B cell (primary cell): Measurements from ENCODE around the gene PACSIN3. TPM values are rescaled to one million over a fixed set of nuclear protein-coding genes. Genes with fewer than 3 reads are reported as not detected.
"Not testable (repeated sequence)": the region's sequence is repeated elsewhere in the genome, so short reads cannot be mapped to it uniquely, and the experiment has no call there.

Source experiments
- ATAC-seq: fragments of 200-7000 bp; cut with Tn5 transposase; one replicate; pipeline ENCODE4 v1.10.0; 2021; ENCODE audit warnings: low read depth, mild to moderate bottlenecking, moderate number of reproducible peaks, moderate library complexity
- CTCF ChIA-PET: fragments of 350-600 bp; sonication (Branson Sonifier 250); formaldehyde crosslinking; loops from one replicate; lab custom pipeline; 2021; ENCODE audit warnings: antibody characterized with exemption, inconsistent platforms; lab: Charles Lee
- POLR2A ChIA-PET: fragments of 350-600 bp; sonication (Branson Sonifier 250); formaldehyde crosslinking; loops from one replicate; lab custom pipeline; 2021; ENCODE audit warnings: antibody characterized with exemption; lab: Charles Lee
- DNase-seq: peaks from one replicate; pipeline ENCODE4 v3.0.0; 2013
- H2AFZ ChIP-seq: 2 replicates; pipeline ENCODE4 v1.6.1; 2012; ENCODE audit warnings: mild to moderate bottlenecking, low read depth, low read length; ENCODE audit not compliant: insufficient read depth, poor library complexity, severe bottlenecking
- H3K27ac ChIP-seq, 2 donors: 1 replicate in 1 of 2; 2 replicates in 1 of 2; pipeline ENCODE4 v1.5.1; 2012 to 2013; ENCODE audit warnings: low read length in 2 of 2, mild to moderate bottlenecking in 2 of 2, moderate library complexity in 1 of 2
- H3K27me3 ChIP-seq, 4 experiments: fragments of 200-600 bp in 1 of 4; sonication (generic) in 1 of 4; replicated peaks in 1 of 4; 1 replicate in 2 of 4; 2 replicates in 2 of 4; pipeline versions ENCODE4 v1.6.1 to v1.7.0; 2013 to 2016; ENCODE audit warnings: low read length in 3 of 4, mild to moderate bottlenecking in 2 of 4, mixed read lengths in 1 of 4, moderate library complexity in 1 of 4; ENCODE audit not compliant: insufficient read depth in 4 of 4, control insufficient read depth in 3 of 4; ENCODE audit errors: control extremely low read depth in 1 of 4
- H3K36me3 ChIP-seq, 2 experiments: replicated peaks in 1 of 2; 1 replicate in 1 of 2; 2 replicates in 1 of 2; pipeline versions ENCODE4 v1.6.1 to v1.7.1; 2013; ENCODE audit warnings: low read length in 1 of 2; ENCODE audit not compliant: insufficient read depth in 2 of 2, control insufficient read depth in 1 of 2; ENCODE audit errors: control extremely low read depth in 1 of 2, extremely low read depth in 1 of 2
- H3K4me1 ChIP-seq, 2 donors: fragments of 200-600 bp in 1 of 2; sonication (generic) in 1 of 2; 1 replicate in 1 of 2; 2 replicates in 1 of 2; pipeline versions ENCODE4 v1.5.1 to v1.6.1; 2013 to 2017; ENCODE audit warnings: low read length in 2 of 2; ENCODE audit not compliant: control insufficient read depth in 2 of 2, insufficient read depth in 2 of 2
- H3K4me2 ChIP-seq: replicated peaks from 2 replicates; pipeline ENCODE3; 2012; ENCODE audit warnings: mild to moderate bottlenecking, low read depth, low read length; ENCODE audit not compliant: poor library complexity, severe bottlenecking
- H3K4me3 ChIP-seq, 5 experiments: fragments of 200-600 bp in 1 of 5; sonication (generic) in 1 of 5; 1 replicate in 3 of 5; 2 replicates in 2 of 5; pipeline versions ENCODE4 v1.5.1 to v1.7.0; 2011 to 2016; ENCODE audit warnings: low read length in 4 of 5, mild to moderate bottlenecking in 4 of 5, low read depth in 2 of 5, control low read depth in 1 of 5, moderate library complexity in 1 of 5; ENCODE audit not compliant: insufficient read depth in 1 of 5; ENCODE audit errors: control extremely low read depth in 1 of 5, extremely low read depth in 1 of 5
- H3K79me2 ChIP-seq: fragments of 200-600 bp; sonication (generic); one replicate; pipeline ENCODE4 v1.6.0; 2016; ENCODE audit warnings: low read length; ENCODE audit not compliant: control insufficient read depth, insufficient read depth
- H3K9ac ChIP-seq: fragments of 200-600 bp; sonication (generic); 2 replicates; pipeline ENCODE4 v1.6.1; 2017; ENCODE audit warnings: mild to moderate bottlenecking, low read length, moderate library complexity
- H3K9me3 ChIP-seq, 3 donors: one replicate each; pipeline versions ENCODE4 v1.6.1 to v1.7.1; 2013; ENCODE audit warnings: low read length in 2 of 3; ENCODE audit not compliant: control insufficient read depth in 2 of 3, insufficient read depth in 1 of 3; ENCODE audit errors: control extremely low read depth in 1 of 3
- H4K20me1 ChIP-seq: 2 replicates; pipeline ENCODE4 v1.6.0; 2012; ENCODE audit warnings: mild to moderate bottlenecking, low read length; ENCODE audit not compliant: insufficient read depth, control insufficient read depth, poor library complexity, severe bottlenecking
- H3K27ac Mint-ChIP-seq: one replicate; pipeline ENCODE4 v1.8.0; 2021; ENCODE audit warnings: mixed read lengths
- H3K27me3 Mint-ChIP-seq: one replicate; pipeline ENCODE4 v1.8.0; 2021; ENCODE audit warnings: mixed read lengths
- H3K4me1 Mint-ChIP-seq: one replicate; pipeline ENCODE4 v1.8.0; 2021; ENCODE audit warnings: mixed read lengths
- H3K4me3 Mint-ChIP-seq: one replicate; pipeline ENCODE4 v1.8.0; 2021; ENCODE audit warnings: mixed read lengths
- H3K9me3 Mint-ChIP-seq: one replicate; pipeline ENCODE4 v1.8.0; 2022; ENCODE audit warnings: mixed read lengths; ENCODE audit not compliant: insufficient read depth
- EZH2 ChIP-seq: IDR thresholded peaks from 2 replicates; pipeline ENCODE4 v1.6.1; 2012; ENCODE audit warnings: borderline replicate concordance, low read depth, mild to moderate bottlenecking, moderate library complexity, low read length; ENCODE audit not compliant: insufficient read depth, poor library complexity, severe bottlenecking
- WGBS: methylation state at CpG from one replicate; pipeline ENCODE4 v1.1.5; 2013; ENCODE audit warnings: missing lambda C conversion rate; ENCODE audit not compliant: insufficient coverage; 5-methylcytosine and 5-hydroxymethylcytosine counted together
- intact Hi-C: fragments of 100-400 bp; cut with micrococcal nuclease; formaldehyde crosslinking; loops from one replicate; pipeline ENCODE4 v1.10.0; 2022
- polyA plus RNA-seq: library from polyadenylated mRNA; depleted of rRNA; stranded (reverse); fragments of >200 nt; gene quantifications from 2 replicates; pipeline ENCODE4 v1.2.3, GENCODE V29; 2012
- total RNA-seq, 2 donors: library from RNA; stranded (reverse); fragments of 120-200 nt in 1 of 2; gene quantifications; 1 replicate in 1 of 2; 2 replicates in 1 of 2; pipeline versions ENCODE4 v1.2.3 to v1.2.4, GENCODE V29; 2013 to 2022
- TF ChIP-seq, protein P1 (sequence below): fragments of 200-600 bp; IDR thresholded peaks from one replicate; pipeline ENCODE4 v1.8.0; 2022; ENCODE audit warnings: antibody characterized with exemption, mild to moderate bottlenecking

Gene PACSIN3
- total and polyA plus RNA-seq, 2 donors (not counting 1 experiment from before 2014, with no cell fraction given) = 2.1 TPM; not detected in 1

DNA sequence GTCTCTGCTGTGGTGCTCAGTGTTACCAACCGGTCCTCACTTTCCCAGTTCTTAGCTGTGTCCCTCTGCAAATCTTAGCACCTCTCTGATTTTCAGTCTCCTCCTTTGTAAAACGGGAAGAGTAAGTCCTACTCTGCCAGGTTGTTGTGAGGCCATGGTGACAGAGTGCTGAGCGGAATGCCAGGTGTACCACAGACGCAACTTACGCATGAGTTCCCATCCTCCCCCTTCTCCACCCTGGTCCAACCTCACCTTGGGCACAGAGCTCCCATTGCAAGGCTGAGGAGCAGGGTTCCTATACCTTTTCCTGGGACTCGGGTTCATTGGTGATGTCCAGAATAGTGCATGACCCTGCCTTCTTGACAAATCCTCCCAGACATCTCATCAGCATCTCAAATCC, 21.2 kb upstream of the PACSIN3 start:
- H3K4me3 ChIP-seq = no peak overlapping the region
- TF ChIP-seq EZH2 = no peak
- TF ChIP-seq, protein P1, sequence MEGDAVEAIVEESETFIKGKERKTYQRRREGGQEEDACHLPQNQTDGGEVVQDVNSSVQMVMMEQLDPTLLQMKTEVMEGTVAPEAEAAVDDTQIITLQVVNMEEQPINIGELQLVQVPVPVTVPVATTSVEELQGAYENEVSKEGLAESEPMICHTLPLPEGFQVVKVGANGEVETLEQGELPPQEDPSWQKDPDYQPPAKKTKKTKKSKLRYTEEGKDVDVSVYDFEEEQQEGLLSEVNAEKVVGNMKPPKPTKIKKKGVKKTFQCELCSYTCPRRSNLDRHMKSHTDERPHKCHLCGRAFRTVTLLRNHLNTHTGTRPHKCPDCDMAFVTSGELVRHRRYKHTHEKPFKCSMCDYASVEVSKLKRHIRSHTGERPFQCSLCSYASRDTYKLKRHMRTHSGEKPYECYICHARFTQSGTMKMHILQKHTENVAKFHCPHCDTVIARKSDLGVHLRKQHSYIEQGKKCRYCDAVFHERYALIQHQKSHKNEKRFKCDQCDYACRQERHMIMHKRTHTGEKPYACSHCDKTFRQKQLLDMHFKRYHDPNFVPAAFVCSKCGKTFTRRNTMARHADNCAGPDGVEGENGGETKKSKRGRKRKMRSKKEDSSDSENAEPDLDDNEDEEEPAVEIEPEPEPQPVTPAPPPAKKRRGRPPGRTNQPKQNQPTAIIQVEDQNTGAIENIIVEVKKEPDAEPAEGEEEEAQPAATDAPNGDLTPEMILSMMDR = no peak
- no peak overlapping the region for H2AFZ ChIP-seq
- WGBS = 90% methylated on average over 5 of the region's 6 CpGs
- no peaks in the 10 kb centered on the region for H3K79me2 ChIP-seq
- H3K9me3 Mint-ChIP-seq = no peaks in the 10 kb centered on the region
- ChIA-PET POLR2A (interaction anchor here (0.6 kb wide), 1 partner anchor 21 kb away, joined by 4 read pairs; no protein-coding TSS in a partner anchor), CTCF (no interaction called here)
- no peaks in the 10 kb centered on the region for H4K20me1 ChIP-seq
- DNase-seq (no peak), ATAC-seq (no peak)
- no peak overlapping the region for H3K27ac ChIP-seq
- H3K36me3 ChIP-seq = no peaks in the 10 kb centered on the region
- H3K27ac Mint-ChIP-seq = no peak overlapping the region
- no peak overlapping the region for H3K9ac ChIP-seq
- H3K4me1 Mint-ChIP-seq = no peaks in the 10 kb centered on the region
- intact Hi-C loops = no loop called here
- H3K9me3 ChIP-seq = no peaks in the 10 kb centered on the region
- H3K27me3 Mint-ChIP-seq = no peaks in the 10 kb centered on the region
- no peaks in the 10 kb centered on the region for H3K27me3 ChIP-seq
- no peak overlapping the region for H3K4me2 ChIP-seq
- no peaks in the 10 kb centered on the region for H3K4me1 ChIP-seq
- no peak overlapping the region for H3K4me3 Mint-ChIP-seq

DNA sequence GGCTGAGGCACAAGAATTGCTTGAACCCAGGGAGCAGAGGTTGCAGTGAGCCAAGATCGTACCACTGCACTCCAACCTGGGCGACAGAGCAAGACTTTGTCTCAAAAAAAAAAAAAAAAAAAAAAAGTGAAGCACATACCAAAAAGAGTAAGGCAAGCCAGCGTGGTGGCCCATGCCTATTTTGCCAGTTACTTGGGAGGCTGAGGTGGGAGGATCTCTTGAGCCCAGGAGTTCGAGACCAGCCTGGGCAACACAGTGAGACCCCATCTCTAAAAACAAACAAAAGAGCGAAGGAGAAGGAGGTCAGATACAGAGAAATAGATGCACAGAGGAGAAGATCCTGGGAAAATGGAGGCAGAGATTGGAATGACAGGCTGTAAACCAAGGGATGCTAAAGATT, 20.3 kb upstream of the PACSIN3 start:
- H3K4me1 ChIP-seq, ATAC-seq, H3K36me3 ChIP-seq, H2AFZ ChIP-seq, H3K9me3 Mint-ChIP-seq, H3K27ac ChIP-seq, intact Hi-C loops, CTCF ChIA-PET, H3K4me1 Mint-ChIP-seq, H3K9ac ChIP-seq, H3K4me3 Mint-ChIP-seq, H3K27ac Mint-ChIP-seq, H3K4me2 ChIP-seq, H4K20me1 ChIP-seq, H3K4me3 ChIP-seq, H3K27me3 Mint-ChIP-seq, H3K79me2 ChIP-seq, H3K9me3 ChIP-seq, H3K27me3 ChIP-seq, DNase-seq: not testable (repeated sequence)
- WGBS = 60% methylated on average over 1 of the region's 5 CpGs
- POLR2A ChIA-PET = interaction anchor here (0.6 to 0.7 kb wide), 2 partner anchors 126 to 203 kb away, joined by 6 to 9 read pairs; no protein-coding TSS in a partner anchor
